Measurements from ENCODE around the gene RASA2.

The RASA2 gene

DNA sequence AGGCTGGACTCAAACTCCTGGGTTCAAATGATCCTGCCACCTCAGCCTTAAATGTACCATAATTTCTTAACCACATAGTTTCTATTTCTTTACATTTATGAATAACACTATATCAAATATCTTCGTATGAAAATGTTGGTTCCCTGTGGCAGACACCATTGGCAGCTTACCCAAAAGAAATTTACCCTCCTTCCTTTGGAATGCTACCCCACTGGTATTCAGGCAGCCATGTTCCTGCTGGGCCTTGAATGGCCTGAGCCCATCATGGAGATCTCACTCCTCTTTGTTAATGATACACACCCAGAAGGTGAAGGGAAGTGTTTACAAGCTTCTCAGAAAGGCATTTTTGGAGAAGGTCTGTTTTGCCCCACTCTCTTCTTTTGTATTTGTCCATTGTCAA, 157.0 kb downstream of the RASA2 start:
- Histone ChIP-seq H3K9me3 (ENCODE audit: control insufficient read depth, low read length) (no peaks in the 10 kb centered on the region), H3K36me3 (ENCODE audit: control insufficient read depth, insufficient read depth, low read length) (no peaks in the 10 kb centered on the region), H3K27ac (ENCODE audit: low read depth, low read length, severe bottlenecking) (no peak overlapping the region), H3K4me3 (ENCODE audit: extremely low read depth, insufficient read depth, low read length, poor library complexity, severe bottlenecking) (no peak overlapping the region), H3K4me1 (ENCODE audit: control insufficient read depth, insufficient read depth, low read length, poor library complexity, severe bottlenecking) (no peaks in the 10 kb centered on the region)
- WGBS, 2 experiments (ENCODE audit: insufficient coverage in 2 of 2): no CpG with 5 or more reads among the region's 1 CpG

DNA sequence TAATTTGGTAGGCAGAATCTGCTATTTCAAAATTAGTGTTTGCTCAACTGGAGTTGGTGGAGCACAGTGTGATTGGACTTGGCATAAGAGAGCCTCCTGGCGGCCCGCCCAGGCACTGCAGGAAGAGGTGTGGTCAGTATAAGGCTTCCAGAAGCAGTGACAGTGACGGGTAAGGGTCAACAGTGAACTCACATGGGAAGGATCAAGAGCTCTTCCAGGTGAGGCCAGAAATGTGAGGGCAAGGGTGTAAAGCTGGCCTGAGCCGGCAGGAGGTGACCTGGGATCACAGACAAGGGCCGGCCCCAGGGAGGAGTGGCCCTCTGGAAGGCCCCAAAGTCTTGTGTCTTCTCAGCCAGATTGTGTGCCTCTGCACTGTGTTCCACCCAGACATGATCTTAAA, 158.1 kb downstream of the RASA2 start:
- Histone ChIP-seq H3K27ac (ENCODE audit: low read depth, low read length, severe bottlenecking) (no peak overlapping the region), H3K4me3 (ENCODE audit: extremely low read depth, insufficient read depth, low read length, poor library complexity, severe bottlenecking) (no peak overlapping the region)
- 63 to 64% methylated on average over 4 to 5 of the region's 5 CpGs for WGBS, 2 experiments (ENCODE audit: insufficient coverage in 2 of 2)

DNA sequence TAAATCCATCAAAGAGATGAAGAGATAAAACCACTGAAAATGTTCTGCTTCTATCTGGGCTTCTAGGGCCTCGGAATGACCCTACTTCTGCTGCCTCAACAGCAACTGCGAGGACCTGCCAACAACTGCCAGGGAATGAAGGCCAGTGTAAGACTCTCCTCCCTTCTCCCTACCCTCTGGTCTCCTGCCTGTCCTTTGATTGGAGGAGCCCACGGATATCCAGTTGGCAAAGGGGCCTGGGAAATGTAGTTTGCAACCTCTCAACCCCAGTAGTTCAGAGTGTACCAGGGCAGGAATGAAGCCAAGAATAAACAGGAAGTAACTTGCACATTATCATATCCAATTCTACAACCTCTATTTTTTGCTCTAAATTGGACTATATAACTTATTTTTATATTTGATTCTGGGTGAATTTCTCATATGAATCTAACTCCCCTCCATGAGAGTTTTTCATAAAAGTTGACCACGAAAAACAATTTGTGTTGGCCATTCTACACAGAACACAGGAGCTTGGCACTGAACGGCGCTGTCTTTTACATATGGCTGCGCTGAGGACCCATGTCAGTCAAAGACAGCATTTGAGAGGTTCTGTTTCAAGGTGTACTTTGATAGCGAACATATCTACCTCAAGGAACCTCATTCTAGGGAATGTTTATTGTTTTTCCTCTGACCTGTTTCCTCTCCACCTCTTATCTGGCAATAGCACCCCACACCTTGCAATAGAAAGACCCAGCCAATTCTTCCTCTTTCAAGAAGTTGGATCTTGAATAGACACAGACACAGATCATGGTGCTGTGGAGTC, 160.1 kb downstream of the RASA2 start:
- H3K4me3 ChIP-seq (ENCODE audit: extremely low read depth, insufficient read depth, low read length, poor library complexity, severe bottlenecking): no peak overlapping the region
- no peaks in the 10 kb centered on the region for H3K9me3 ChIP-seq (ENCODE audit: control insufficient read depth, low read length)
- no peaks in the 10 kb centered on the region for H3K4me1 ChIP-seq (ENCODE audit: control insufficient read depth, insufficient read depth, low read length, poor library complexity, severe bottlenecking)
- no peak overlapping the region for H3K27ac ChIP-seq (ENCODE audit: low read depth, low read length, severe bottlenecking)
- WGBS, 2 experiments (ENCODE audit: insufficient coverage in 2 of 2): 82 to 96% methylated on average over 6 of the region's 8 CpGs
- H3K36me3 ChIP-seq (ENCODE audit: control insufficient read depth, insufficient read depth, low read length): no peaks in the 10 kb centered on the region

More for the DNA sequence above, 158.1 kb downstream of the RASA2 start:
- Histone ChIP-seq H3K4me1 (ENCODE audit: control insufficient read depth, insufficient read depth, low read length, poor library complexity, severe bottlenecking) (no peaks in the 10 kb centered on the region), H3K9me3 (ENCODE audit: control insufficient read depth, low read length) (no peaks in the 10 kb centered on the region), H3K36me3 (ENCODE audit: control insufficient read depth, insufficient read depth, low read length) (no peaks in the 10 kb centered on the region)

DNA sequence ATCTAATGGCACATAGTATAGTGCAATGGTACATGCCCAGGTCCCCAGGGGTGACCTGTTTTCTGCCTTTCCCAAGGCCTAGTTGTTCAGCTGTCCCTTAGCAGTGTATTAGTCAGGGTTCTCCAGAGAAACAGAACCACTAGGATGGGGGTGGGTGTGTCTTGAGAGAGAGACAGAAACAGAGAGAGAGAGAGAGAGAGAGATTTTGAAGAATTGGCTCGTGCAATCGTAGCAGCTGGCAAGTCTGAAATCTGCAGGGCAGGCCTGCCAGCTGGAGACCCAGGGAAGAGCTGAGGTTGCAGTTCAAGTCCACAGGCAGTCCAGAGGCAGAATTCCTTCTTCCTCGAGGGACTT, 160.7 kb downstream of the RASA2 start:
- no peaks in the 10 kb centered on the region for H3K4me1 ChIP-seq (ENCODE audit: control insufficient read depth, insufficient read depth, low read length, poor library complexity, severe bottlenecking)
- H3K4me3 ChIP-seq (ENCODE audit: extremely low read depth, insufficient read depth, low read length, poor library complexity, severe bottlenecking): no peak overlapping the region
- H3K36me3 ChIP-seq (ENCODE audit: control insufficient read depth, insufficient read depth, low read length): no peaks in the 10 kb centered on the region
- H3K9me3 ChIP-seq (ENCODE audit: control insufficient read depth, low read length): no peaks in the 10 kb centered on the region
- H3K27ac ChIP-seq (ENCODE audit: low read depth, low read length, severe bottlenecking): no peak overlapping the region
- 70 to 78% methylated on average over 3 of the region's 3 CpGs for WGBS, 2 experiments (ENCODE audit: insufficient coverage in 2 of 2)

- Histone ChIP-seq H3K36me3 (ENCODE audit: control insufficient read depth, insufficient read depth, low read length) (no peaks in the 10 kb centered on the region), H3K9me3 (ENCODE audit: control insufficient read depth, low read length) (no peaks in the 10 kb centered on the region), H3K4me1 (ENCODE audit: control insufficient read depth, insufficient read depth, low read length, poor library complexity, severe bottlenecking) (no peaks in the 10 kb centered on the region), H3K4me3 (ENCODE audit: extremely low read depth, insufficient read depth, low read length, poor library complexity, severe bottlenecking) (no peak overlapping the region), H3K27ac (ENCODE audit: low read depth, low read length, severe bottlenecking) (no peak overlapping the region)
- WGBS, 2 experiments (ENCODE audit: insufficient coverage in 2 of 2): 80 to 81% methylated on average over 6 of the region's 9 CpGs
Observed at GRCh38 chr3:141648055-141648910, 161.5 kb downstream of the RASA2 start.

DNA sequence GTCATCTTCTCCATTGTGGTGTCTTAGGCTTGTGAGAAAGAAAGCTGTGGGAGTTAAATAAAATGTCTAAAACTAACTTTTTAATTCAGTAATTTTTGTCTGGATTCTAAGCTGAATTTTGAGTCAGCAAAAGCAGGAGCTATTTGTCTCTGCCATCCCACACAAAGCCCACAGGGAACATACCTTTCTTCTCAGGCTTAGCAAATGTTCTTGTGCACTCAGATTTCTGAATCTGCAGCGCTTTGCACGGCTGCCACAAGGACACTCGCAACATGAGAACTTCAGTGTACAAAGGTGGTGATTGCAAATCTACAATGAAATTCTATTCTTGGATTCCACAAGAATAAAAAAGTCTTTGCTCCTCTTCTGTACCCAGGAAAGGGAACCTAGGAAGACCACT, 163.0 kb downstream of the RASA2 start:
- H3K36me3 ChIP-seq (ENCODE audit: control insufficient read depth, insufficient read depth, low read length): no peaks in the 10 kb centered on the region
- no peaks in the 10 kb centered on the region for H3K4me1 ChIP-seq (ENCODE audit: control insufficient read depth, insufficient read depth, low read length, poor library complexity, severe bottlenecking)
- no peak overlapping the region for H3K4me3 ChIP-seq (ENCODE audit: extremely low read depth, insufficient read depth, low read length, poor library complexity, severe bottlenecking)
- WGBS, 2 experiments (ENCODE audit: insufficient coverage in 2 of 2): no CpG with 5 or more reads among the region's 3 CpGs
- H3K27ac ChIP-seq (ENCODE audit: low read depth, low read length, severe bottlenecking): no peak overlapping the region
- H3K9me3 ChIP-seq (ENCODE audit: control insufficient read depth, low read length): no peaks in the 10 kb centered on the region

- 100% methylated on average over 1 of the region's 2 CpGs; no CpG with 5 or more reads in 1 of the 2 experiments for WGBS, 2 experiments (ENCODE audit: insufficient coverage in 2 of 2)
- H3K9me3 ChIP-seq (ENCODE audit: control insufficient read depth, low read length): no peaks in the 10 kb centered on the region
- no peaks in the 10 kb centered on the region for H3K4me1 ChIP-seq (ENCODE audit: control insufficient read depth, insufficient read depth, low read length, poor library complexity, severe bottlenecking)
Observed at GRCh38 chr3:141650783-141651182, 164.0 kb downstream of the RASA2 start.

GRCh38 chr3:141651409-141651808, 164.6 kb downstream of the RASA2 start:
- H3K9me3 ChIP-seq (ENCODE audit: control insufficient read depth, low read length): no peaks in the 10 kb centered on the region
- no peak overlapping the region for H3K4me3 ChIP-seq (ENCODE audit: extremely low read depth, insufficient read depth, low read length, poor library complexity, severe bottlenecking)
- H3K27ac ChIP-seq (ENCODE audit: low read depth, low read length, severe bottlenecking): no peak overlapping the region
- 86 to 90% methylated on average over 2 of the region's 2 CpGs for WGBS, 2 experiments (ENCODE audit: insufficient coverage in 2 of 2)
- H3K4me1 ChIP-seq (ENCODE audit: control insufficient read depth, insufficient read depth, low read length, poor library complexity, severe bottlenecking): no peaks in the 10 kb centered on the region
- no peaks in the 10 kb centered on the region for H3K36me3 ChIP-seq (ENCODE audit: control insufficient read depth, insufficient read depth, low read length)

More at GRCh38 chr3:141650783-141651182, 164.0 kb downstream of the RASA2 start:
- no peak overlapping the region for H3K27ac ChIP-seq (ENCODE audit: low read depth, low read length, severe bottlenecking)
- H3K36me3 ChIP-seq (ENCODE audit: control insufficient read depth, insufficient read depth, low read length): no peaks in the 10 kb centered on the region
- no peak overlapping the region for H3K4me3 ChIP-seq (ENCODE audit: extremely low read depth, insufficient read depth, low read length, poor library complexity, severe bottlenecking)

DNA sequence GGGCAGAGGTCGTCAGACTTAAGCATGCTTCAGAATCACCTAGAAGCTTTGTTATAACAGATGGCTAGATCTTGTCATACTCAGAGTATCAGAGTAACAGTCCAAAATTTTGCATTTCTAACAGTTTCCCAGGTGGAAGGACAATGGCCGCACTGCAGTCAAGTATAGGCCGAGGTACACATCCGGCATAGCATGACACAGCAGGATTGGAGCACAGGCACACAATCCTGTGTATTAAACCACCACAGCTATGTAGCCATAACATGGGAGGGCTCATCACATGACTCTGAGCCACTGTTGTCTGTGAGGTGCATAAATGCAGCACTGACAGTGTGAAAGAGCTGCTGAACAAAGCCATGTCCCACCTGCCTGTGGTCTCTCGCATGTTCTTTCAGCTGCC, 165.5 kb downstream of the RASA2 start:
- Histone ChIP-seq H3K36me3 (ENCODE audit: control insufficient read depth, insufficient read depth, low read length) (no peaks in the 10 kb centered on the region), H3K4me3 (ENCODE audit: extremely low read depth, insufficient read depth, low read length, poor library complexity, severe bottlenecking) (no peak overlapping the region)
- 90 to 97% methylated on average over 3 to 5 of the region's 5 CpGs for WGBS, 2 experiments (ENCODE audit: insufficient coverage in 2 of 2)

GRCh38 chr3:141653847-141654246, 167.0 kb downstream of the RASA2 start:
- Histone ChIP-seq H3K4me3 (ENCODE audit: extremely low read depth, insufficient read depth, low read length, poor library complexity, severe bottlenecking) (no peak overlapping the region), H3K27ac (ENCODE audit: low read depth, low read length, severe bottlenecking) (no peak overlapping the region), H3K4me1 (ENCODE audit: control insufficient read depth, insufficient read depth, low read length, poor library complexity, severe bottlenecking) (no peaks in the 10 kb centered on the region), H3K36me3 (ENCODE audit: control insufficient read depth, insufficient read depth, low read length) (no peaks in the 10 kb centered on the region), H3K9me3 (ENCODE audit: control insufficient read depth, low read length) (peaks cover 12% of the 10 kb centered on the region)
- 84 to 89% methylated on average over 3 to 4 of the region's 4 CpGs for WGBS, 2 experiments (ENCODE audit: insufficient coverage in 2 of 2)

More for the DNA sequence above, 165.5 kb downstream of the RASA2 start:
- Histone ChIP-seq H3K9me3 (ENCODE audit: control insufficient read depth, low read length) (peaks cover 5% of the 10 kb centered on the region), H3K27ac (ENCODE audit: low read depth, low read length, severe bottlenecking) (no peak overlapping the region), H3K4me1 (ENCODE audit: control insufficient read depth, insufficient read depth, low read length, poor library complexity, severe bottlenecking) (no peaks in the 10 kb centered on the region)

DNA sequence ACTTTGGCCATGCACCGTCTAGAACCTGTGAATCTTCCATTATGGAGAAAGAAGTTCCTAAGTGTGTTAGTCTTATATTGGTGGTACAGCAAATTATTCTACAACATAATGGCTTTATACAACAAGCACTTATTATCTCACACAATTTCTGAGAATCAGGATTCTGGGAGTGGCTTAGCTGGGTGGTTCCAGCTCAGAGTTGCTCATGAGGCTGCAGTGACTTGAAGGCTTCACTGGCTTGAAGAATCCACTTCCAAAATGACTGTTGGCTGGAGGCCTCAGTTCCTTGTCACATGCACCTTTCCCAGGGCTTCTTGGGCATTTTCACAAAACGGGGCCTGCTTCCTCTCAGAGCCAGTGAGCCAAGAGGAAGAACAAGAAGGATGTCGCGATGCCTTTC, 169.0 kb downstream of the RASA2 start:
- 80 to 85% methylated on average over 1 to 2 of the region's 4 CpGs for WGBS, 2 experiments (ENCODE audit: insufficient coverage in 2 of 2)
- peaks cover 12% of the 10 kb centered on the region for H3K9me3 ChIP-seq (ENCODE audit: control insufficient read depth, low read length)
- H3K27ac ChIP-seq (ENCODE audit: low read depth, low read length, severe bottlenecking): no peak overlapping the region
- H3K4me1 ChIP-seq (ENCODE audit: control insufficient read depth, insufficient read depth, low read length, poor library complexity, severe bottlenecking): no peaks in the 10 kb centered on the region
- no peaks in the 10 kb centered on the region for H3K36me3 ChIP-seq (ENCODE audit: control insufficient read depth, insufficient read depth, low read length)
- H3K4me3 ChIP-seq (ENCODE audit: extremely low read depth, insufficient read depth, low read length, poor library complexity, severe bottlenecking): no peak overlapping the region

Data from mesodermal cell (in vitro differentiated cells).